Measurements from ENCODE around the gene GNAQ.
A peak's percentile ranks its signal among the peaks of the same experiment; 100 is the strongest.

DNA sequence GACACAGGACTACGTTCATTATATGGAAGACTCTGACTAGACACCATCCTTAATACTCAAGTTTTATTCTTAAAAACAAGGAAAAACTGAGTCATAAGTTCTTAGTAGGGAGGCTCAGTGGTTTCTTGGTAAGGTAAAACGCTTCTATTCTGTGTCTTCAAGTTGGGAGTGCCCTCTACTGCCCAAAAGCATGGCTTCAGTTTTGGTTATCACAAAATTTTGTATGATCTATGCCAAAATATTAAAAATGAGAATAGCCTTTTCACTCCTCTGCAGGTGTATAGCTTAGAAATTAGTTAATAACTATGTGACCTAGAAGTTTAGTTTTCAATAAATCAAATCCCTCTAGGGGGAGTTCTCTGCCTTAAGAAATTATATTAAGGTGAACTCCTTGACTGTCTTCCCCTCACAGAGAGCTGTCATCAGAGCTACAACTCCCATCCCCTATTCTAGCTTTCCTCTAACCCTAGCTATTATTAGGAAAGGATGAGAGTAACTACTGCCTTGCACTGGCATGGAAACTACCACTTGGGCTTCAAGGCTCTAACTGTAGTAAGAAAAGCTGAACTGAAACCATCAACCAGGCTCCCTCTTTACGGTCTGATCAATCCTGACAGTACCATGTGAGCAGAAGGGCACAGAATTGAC, 189.7 kb downstream of the GNAQ start:
- TF ChIP-seq NFIC (IDR thresholded peaks at IDR 0.05; ENCODE audit: borderline replicate concordance), result no peak
- TF ChIP-seq POLR2AphosphoS5 (IDR thresholded peaks at IDR 0.05; ENCODE audit: low read depth, low read length), result no peak
- TF ChIP-seq, protein P1, sequence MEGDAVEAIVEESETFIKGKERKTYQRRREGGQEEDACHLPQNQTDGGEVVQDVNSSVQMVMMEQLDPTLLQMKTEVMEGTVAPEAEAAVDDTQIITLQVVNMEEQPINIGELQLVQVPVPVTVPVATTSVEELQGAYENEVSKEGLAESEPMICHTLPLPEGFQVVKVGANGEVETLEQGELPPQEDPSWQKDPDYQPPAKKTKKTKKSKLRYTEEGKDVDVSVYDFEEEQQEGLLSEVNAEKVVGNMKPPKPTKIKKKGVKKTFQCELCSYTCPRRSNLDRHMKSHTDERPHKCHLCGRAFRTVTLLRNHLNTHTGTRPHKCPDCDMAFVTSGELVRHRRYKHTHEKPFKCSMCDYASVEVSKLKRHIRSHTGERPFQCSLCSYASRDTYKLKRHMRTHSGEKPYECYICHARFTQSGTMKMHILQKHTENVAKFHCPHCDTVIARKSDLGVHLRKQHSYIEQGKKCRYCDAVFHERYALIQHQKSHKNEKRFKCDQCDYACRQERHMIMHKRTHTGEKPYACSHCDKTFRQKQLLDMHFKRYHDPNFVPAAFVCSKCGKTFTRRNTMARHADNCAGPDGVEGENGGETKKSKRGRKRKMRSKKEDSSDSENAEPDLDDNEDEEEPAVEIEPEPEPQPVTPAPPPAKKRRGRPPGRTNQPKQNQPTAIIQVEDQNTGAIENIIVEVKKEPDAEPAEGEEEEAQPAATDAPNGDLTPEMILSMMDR (IDR thresholded peaks at IDR 0.05), result peak; percentile 60
- TF ChIP-seq, protein P2, sequence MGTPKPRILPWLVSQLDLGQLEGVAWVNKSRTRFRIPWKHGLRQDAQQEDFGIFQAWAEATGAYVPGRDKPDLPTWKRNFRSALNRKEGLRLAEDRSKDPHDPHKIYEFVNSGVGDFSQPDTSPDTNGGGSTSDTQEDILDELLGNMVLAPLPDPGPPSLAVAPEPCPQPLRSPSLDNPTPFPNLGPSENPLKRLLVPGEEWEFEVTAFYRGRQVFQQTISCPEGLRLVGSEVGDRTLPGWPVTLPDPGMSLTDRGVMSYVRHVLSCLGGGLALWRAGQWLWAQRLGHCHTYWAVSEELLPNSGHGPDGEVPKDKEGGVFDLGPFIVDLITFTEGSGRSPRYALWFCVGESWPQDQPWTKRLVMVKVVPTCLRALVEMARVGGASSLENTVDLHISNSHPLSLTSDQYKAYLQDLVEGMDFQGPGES (IDR thresholded peaks at IDR 0.05; ENCODE audit: low read depth, low read length), result no peak
- no peak for TF ChIP-seq YY1 (IDR thresholded peaks at IDR 0.05; ENCODE audit: low read depth)
- no peak for TF ChIP-seq ELF1 (IDR thresholded peaks at IDR 0.05)
- TF ChIP-seq, protein P3, sequence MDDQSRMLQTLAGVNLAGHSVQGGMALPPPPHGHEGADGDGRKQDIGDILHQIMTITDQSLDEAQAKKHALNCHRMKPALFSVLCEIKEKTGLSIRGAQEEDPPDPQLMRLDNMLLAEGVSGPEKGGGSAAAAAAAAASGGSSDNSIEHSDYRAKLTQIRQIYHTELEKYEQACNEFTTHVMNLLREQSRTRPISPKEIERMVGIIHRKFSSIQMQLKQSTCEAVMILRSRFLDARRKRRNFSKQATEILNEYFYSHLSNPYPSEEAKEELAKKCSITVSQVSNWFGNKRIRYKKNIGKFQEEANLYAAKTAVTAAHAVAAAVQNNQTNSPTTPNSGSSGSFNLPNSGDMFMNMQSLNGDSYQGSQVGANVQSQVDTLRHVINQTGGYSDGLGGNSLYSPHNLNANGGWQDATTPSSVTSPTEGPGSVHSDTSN (IDR thresholded peaks at IDR 0.05), result no peak
- no peak for TF ChIP-seq RFX5 (IDR thresholded peaks at IDR 0.05; ENCODE audit: low read length)
- TF ChIP-seq EZH2phosphoT487 (IDR thresholded peaks at IDR 0.05; ENCODE audit: borderline replicate concordance, low read depth), result no peak
- no peak for TF ChIP-seq TCF12 (IDR thresholded peaks at IDR 0.05)
- peak; percentile 41 for TF ChIP-seq RAD21 (IDR thresholded peaks at IDR 0.05; ENCODE audit: low read length)
- TF ChIP-seq EP300 (IDR thresholded peaks at IDR 0.05; ENCODE audit: borderline replicate concordance in 1 of 2, low read depth in 1 of 2, low read length in 1 of 2), result no peak

Data from SK-N-SH (cell line).